NCI-H510A treated with DMSO at 0.1 percent for 48 hours (cell line): ENCODE data around the gene TGDS.
A peak's percentile ranks its signal among the peaks of the same experiment; 100 is the strongest.

Experiments used
- DNase-seq: peaks from one replicate; lab custom pipeline; 2025; lab: John Stamatoyannopoulos, UW

The TGDS gene

DNA sequence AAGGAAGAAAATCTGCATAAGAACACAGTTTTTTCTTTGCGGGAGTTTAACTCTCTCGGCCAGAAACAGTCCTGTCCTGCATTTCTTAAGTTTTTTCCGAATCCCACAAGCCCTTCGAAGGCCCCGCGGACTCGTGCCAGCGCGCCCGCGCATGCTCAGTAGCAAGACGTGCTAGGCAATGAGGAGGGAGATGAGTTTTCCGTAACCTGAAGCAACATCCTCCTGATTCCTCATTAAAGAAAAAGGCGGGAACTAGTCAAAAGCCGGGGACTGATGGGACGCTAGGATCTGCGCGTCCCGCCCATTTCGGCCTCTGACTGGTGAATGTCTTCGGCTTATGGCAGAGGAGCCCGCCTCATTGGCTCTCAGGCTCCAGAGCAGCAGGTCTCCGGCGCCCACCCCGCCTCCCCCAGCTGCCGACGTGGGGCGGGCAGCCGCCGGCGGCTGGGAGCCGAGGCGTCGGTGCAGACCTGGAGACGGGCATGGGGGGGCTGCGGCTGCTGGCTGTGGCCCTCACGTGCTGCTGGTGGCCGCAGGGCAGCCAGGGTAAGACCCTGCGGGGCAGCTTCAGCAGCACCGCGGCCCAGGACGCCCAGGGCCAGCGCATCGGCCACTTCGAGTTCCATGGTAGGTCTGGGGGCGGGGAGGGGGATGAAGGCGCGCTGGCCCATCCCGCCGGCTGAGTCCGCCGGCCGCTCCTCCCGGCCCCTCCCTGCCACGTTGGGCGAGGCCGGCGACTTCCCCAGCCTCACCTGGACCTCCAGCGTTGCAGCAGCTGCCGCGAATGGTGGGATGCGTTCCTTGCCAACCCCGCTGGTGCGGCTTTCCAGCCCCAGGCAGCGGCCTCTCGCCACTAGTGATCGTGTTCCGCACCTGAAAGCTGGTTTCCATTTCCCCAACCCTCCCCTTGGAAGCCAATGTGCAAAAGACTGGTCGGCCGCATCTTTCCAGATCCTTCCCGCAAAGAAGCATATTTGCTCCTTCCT, 5.8 kb upstream of the TGDS start, which contains the start of gene GPR180:
GPR180 (plus strand) TSS at position 412 of the 986 bp plus-strand sequence; CDS start at position 483, 71 bp downstream.
- peak; percentile 98 for DNase-seq

- DNase-seq = no peak
Observed at GRCh38 chr13:94599877-94600276, 3.9 kb upstream of the TGDS start.

- DNase-seq = no peak
Observed at GRCh38 chr13:94598281-94598680, 2.3 kb upstream of the TGDS start.

DNA sequence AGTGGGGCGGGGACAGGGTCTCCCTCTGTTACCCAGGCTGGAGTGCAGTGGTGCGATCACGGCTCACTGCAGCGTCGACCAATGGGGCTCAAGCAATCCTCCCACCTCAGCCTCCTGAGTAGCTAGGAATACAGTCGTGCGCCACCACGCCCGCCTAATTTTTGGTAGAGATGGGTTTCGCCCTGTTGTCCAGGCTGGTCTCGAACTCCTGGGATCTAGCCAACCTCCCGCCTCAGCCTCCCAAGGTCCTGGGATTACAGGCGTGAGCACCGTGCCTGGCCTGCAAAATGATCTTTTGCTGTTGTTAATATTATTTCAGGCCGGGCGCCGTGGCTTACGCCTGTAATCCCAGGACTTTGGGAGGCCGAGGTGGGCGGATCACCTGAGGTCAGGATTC, 621 bp upstream of the TGDS start:
- DNase-seq = no peak

GRCh38 chr13:94595001-94595949, 677 bp downstream of the TGDS start:
- no peak for DNase-seq

- no peak for DNase-seq
Observed at GRCh38 chr13:94590744-94591143, 5.2 kb downstream of the TGDS start.

GRCh38 chr13:94588541-94588940, 7.4 kb downstream of the TGDS start:
- DNase-seq = no peak

DNA sequence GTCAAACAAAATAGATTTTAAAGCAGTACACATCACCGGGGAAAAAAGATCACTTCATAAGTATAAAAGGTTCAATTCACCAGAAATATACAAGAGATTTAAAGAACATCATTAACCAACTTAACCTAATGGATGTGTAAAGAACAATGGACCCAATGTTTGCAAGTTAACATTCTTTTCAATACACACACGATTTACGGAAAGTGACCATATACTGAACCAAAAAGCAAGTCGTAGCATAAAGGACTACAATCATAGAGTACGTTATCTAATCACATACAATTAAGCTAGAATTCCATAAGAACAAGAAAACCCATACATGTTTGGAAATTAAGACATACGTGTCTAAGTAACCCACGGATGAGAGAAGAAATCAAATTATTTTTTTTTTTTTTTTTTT, 9.6 kb downstream of the TGDS start:
- DNase-seq = no peak

DNA sequence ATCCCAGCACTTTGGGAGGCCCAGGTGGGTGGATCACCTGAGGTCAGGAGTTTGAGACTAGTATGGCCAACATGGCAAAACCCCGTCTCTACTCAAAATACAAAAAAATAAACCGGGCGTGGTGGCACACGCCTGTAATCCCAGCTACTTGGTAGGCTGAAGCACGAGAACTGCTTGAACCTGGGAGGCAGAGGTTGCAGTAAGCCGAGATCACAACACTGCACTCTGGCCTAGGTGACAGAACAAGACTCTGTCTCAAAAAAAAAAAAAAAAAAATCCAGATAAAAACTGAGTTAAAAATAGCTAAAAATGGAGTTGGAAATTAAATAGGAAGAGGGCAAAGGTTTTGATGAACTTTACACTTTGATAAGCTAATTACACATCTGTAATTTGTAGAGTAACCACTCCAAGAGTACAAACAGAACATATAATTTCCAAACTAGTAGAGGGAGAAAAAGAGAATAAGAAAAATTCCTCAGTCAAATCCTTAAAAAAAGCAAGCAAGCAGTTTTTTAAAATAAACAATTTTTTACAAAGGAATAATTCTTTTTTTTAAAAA, 10.3 kb downstream of the TGDS start:
- DNase-seq = no peak

DNA sequence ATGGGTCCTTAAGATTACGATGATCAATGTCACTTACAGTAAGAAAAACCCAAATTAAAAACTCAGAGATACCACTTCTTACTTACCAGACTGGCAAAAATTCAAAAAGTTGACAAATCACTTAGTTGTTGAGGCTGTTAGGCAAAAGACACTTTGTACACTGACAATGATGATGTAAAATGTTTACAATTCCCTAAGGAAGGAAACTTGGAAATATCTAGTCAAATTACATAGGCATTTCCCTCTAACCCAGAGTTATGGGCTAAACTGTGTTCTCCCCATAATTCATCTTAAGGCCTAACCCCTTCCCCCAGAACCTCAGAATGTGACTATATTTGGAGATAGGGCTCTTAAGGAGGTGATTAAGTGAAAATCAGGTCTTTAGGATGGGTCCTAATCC, 12.0 kb downstream of the TGDS start:
- no peak for DNase-seq

DNA sequence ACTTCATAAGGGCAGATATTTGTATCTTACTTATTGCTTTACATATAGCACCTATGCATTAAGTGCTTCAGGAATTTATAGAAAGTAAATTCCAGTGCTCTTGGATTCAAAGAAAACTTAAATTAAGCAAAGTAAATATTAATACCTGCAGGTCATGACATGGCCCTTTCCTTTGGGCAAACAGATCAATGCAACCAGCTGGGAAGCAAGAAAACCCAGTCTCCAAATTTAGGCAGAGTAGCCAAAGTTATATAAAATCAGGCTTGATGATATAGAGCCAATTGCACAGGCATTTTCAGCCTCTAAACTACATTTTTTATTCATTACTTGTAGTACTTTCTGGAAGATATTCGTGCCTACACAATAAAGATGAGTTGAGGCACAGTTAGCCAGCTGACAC, 16.9 kb downstream of the TGDS start:
- DNase-seq = no peak

DNA sequence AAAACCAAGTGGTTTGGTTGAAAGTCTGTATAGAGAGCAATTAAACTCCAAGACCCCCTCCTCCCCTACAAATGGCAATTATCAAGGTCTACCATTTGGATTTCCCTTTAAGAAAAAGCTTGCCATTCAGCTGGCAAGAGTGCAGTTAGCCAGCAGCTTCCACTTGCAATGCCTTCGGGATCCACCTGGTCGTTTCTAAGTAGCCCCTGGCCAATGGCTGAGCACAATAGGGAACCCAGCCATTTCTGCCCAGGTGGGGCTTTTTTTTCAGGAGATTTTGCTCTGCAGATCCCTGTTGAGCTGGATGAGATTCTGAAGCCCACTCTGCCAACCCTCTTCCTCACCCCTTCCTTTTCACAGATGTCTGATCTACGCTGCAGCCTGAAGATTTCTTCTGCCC, 26.3 kb downstream of the TGDS start:
- DNase-seq = no peak

DNA sequence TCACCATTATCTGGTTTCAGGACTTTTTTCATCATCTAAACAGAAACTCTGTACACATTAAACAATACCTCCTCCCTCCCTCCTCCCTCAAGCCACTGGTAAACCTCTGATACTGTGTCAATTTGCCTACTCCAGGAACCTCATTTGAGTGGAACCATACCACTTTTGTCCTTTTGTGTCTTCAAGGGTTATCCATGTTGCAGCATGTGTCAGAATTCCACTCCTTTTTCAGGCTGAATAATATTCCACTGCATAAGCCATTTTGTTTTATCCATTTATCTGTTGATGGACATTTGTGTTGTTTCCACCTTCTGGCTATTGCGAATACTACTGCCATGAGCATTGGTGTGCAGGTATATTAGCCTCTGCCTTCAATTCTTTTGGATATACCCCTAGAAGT, 27.5 kb downstream of the TGDS start:
- DNase-seq = no peak

DNA sequence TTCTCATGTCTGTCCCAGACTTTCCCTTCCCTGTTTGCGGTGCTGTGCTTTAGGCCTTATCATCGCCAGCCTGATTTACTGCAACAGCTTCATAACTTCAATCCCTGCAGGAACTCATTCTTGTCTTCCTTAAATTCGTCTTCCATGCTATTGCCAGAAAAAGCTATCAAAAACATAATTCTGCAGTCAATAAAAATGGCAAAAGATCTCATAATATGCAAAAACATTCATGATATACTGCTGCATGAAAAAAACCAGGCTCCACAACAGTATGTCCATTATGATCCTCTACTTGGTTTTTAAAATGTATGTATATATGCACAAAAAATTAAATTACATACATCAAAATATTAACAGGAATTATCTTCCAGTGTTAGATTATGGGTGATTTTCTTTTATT, 28.4 kb downstream of the TGDS start:
- DNase-seq = no peak

DNA sequence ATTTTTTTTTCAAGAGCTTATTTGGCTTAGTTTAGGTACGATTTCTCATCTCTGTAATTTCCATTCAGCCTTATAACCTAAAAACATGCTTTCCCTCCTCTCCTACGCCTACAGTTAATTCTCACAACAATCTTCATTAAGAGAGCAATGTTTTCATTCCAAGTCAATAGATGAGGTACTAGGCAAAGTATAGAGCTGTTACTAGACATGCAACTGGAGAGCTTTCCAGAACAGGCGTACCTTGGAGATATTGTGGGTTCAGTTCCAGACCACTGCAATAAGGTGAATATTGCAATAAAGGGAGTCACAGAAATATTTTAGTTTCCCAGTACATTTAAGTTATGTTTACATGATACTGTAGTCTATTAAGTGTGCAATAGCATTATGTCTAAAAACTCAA, 34.8 kb downstream of the TGDS start:
- no peak for DNase-seq

DNA sequence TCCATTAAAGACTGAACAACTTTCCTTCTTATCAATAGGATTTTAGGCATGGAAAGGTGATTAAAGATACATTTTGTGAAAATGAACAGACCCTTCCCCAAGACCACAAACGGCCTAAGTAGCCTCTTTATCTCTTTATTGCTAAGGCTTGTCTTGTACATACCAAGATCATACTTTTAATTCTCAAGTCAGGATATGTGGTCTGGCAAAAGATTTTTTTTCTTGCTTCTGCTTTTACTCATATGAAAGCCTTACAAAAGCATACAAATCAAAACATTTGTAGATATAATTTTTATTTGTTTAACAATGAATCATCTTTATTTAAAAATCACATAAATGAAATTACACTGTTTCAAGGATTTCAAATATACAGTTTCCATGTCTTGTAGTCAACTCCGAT, 35.8 kb downstream of the TGDS start:
- no peak for DNase-seq

GRCh38 chr13:94559222-94559795, 36.6 kb downstream of the TGDS start:
- no peak for DNase-seq

DNA sequence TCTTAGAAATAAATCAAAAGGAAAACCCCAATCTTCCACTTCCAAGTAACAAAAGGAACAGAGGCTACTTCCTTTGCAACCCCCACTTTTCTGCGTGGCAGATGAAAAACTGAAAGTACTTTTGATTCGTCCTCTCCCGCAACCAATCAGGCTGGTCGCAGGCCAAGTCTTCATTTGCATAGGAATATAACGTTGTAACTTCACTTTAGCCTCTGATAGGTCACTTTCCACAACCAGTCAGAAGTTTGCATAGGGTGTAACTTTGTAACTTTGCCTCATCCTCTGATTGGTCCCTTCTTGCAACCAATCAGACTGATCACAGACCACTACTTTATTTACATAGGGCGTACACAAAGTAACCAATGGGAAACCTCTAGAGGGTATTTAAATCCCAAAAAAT, 37.2 kb downstream of the TGDS start:
- no peak for DNase-seq

GRCh38 chr13:94557684-94558235, 38.2 kb downstream of the TGDS start:
- no peak for DNase-seq

- DNase-seq = no peak
Observed at GRCh38 chr13:94556621-94557020, 39.3 kb downstream of the TGDS start.

DNA sequence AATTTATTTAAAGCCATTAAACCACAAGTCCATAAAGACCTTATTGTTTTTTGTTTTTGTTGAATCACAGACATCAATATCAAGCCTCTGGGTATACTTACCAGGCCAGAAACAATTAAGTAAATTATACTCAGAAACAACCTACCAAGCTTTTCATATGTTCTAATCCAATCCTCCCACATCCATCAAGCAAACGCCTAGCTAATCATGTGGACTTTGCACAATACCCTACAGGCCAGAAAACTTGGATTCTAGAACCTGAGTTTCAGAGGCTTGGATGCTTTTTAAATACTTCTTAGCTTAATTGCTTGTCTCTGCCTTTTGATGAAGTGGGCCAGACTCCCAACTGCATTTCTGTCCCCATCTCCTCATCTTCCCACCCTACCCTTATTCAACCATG, 39.9 kb downstream of the TGDS start:
- DNase-seq = no peak

DNA sequence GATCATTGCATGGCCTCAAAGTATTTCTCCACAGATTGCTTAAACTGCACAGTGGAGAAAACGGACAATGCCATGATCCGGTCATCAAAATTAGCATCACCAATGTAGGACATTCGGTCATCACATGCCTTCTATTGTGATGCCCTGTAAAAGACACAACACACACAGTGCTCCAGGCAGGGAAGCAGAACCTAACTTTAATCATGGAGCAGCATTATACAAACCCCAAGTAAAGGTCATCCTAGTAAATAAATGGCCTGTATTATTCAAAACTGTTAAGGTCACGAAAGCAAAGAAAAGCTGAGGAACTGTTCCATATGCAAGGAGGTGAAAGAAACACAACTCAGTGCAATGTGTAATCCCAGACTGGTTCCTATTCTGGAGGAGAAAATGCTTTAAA, 42.2 kb downstream of the TGDS start:
- no peak for DNase-seq
